ENCODE measurements around the gene ZNF831. TPM values are rescaled to one million over a fixed set of nuclear protein-coding genes. Genes with fewer than 3 reads are reported as not detected.

ZNF831 gene
- total RNA-seq, 1 experiment from 2014 or later: not detected

DNA sequence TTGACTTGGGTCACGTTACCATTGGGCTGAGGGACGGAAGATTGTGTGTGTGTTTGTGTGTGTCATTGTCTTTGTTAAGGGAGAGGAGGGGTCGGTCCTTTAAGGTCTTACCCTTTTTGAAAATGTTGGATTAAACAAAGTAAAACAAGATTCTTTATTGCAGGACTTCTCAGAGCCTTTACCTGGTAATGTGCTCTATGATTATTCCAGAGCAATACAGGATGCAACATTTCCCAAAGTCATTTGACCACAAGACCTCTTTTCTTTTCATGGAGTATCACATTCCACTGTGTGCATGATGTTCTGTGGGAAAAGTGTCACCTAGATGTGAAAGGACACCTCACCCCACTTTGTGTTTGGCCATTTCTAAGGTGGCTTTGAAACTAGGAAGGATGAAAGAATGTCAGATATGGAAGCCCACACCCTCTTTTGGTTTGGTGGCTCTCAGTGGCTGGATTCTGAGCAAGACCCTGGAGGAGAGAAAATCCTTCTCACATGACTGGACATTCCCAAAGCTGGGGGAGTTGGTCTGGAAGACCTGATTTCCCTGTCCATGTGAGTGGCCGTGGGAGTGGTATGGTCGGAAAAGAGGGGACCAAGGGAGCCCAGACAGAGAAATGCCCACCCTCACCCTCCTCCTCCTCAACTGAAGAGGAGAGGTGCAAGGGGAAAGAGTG, 18.2 kb upstream of the ZNF831 start:
- TF ChIP-seq, protein P1, sequence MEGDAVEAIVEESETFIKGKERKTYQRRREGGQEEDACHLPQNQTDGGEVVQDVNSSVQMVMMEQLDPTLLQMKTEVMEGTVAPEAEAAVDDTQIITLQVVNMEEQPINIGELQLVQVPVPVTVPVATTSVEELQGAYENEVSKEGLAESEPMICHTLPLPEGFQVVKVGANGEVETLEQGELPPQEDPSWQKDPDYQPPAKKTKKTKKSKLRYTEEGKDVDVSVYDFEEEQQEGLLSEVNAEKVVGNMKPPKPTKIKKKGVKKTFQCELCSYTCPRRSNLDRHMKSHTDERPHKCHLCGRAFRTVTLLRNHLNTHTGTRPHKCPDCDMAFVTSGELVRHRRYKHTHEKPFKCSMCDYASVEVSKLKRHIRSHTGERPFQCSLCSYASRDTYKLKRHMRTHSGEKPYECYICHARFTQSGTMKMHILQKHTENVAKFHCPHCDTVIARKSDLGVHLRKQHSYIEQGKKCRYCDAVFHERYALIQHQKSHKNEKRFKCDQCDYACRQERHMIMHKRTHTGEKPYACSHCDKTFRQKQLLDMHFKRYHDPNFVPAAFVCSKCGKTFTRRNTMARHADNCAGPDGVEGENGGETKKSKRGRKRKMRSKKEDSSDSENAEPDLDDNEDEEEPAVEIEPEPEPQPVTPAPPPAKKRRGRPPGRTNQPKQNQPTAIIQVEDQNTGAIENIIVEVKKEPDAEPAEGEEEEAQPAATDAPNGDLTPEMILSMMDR (IDR thresholded peaks at IDR 0.05; ENCODE audit: insufficient read depth in 1 of 2, low read depth in 1 of 2, low read length in 1 of 2, severe bottlenecking in 1 of 2, unreplicated experiment in 1 of 2): no peak
- ChIA-PET CTCF (no interaction called here), POLR2A (no interaction called here)
- DNase-seq: no peak
- intact Hi-C loops (cut with micrococcal nuclease; ENCODE audit: unreplicated experiment): no loop called here
- BruUV-seq (replicated peaks): no TSS peak
- Histone ChIP-seq H3K27me3 (replicated peaks; ENCODE audit: control insufficient read depth, insufficient read depth, low read length) (no peaks in the 10 kb centered on the region; the same call in 1 of the 2 replicates), H3K36me3 (ENCODE audit: control insufficient read depth, insufficient read depth, low read length) (no peaks in the 10 kb centered on the region), H3K4me1 (peaks cover 9% of the 10 kb centered on the region), H3K9me3 (peaks cover 3% of the 10 kb centered on the region; the same call in 1 of the 2 replicates), H3K4me3 (ENCODE audit: low read depth, low read length) (no peak overlapping the region)
- Mint-ChIP-seq H3K9me3 (ENCODE audit: unreplicated experiment) (no peaks in the 10 kb centered on the region), H3K4me1 (ENCODE audit: low read depth, unreplicated experiment) (no peaks in the 10 kb centered on the region), H3K36me3 (ENCODE audit: insufficient read depth, unreplicated experiment) (no peaks in the 10 kb centered on the region), H3K27me3 (ENCODE audit: insufficient read depth, unreplicated experiment) (peaks cover 16% of the 10 kb centered on the region), H3K27ac (ENCODE audit: unreplicated experiment) (no peak overlapping the region), H3K4me3 (ENCODE audit: unreplicated experiment) (no peak overlapping the region)

DNA sequence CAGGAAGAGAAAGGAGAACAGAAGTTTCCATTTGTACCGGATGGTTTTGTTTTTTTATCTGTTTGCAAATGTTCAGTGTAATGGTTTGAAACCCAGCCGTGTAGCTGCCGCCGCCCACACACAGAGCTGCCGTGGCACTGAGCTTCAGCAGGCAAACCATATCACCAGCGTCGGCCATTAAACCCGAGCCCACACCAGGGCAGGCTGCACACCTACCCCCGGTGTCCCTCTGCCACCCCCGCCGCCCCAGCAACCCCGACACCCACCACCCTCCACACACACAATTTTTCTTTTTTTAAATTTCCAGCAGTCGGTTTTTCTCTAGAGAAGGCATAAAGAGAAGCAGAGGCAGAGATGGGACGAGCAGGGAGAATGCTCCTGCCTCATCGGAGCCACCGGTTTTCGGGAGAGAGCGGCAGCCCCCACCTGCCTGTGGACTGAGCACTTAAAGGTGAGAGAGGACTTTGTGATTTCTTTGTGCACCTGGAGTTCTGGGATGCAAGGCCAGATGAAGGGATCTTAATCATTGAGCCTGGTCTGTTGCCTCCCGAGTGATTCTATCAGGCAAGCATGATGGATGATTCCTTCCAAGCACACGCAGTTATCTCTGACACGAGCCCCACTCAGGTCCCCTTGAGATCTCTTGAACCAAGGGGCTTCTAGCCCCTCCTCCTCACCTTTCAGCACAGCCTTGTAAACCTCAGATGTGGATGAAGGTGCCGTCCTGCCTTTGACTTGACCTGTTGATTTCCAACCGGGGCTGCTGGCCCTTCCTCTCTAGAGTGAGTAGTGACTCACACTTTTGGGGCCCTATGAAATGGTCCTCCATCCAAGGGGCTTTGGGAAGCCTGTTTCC, 17.5 kb upstream of the ZNF831 start:
- CTCF ChIA-PET: interaction anchor here (0.6 kb wide), 1 partner anchor 58 kb away, joined by 4 read pairs; no protein-coding TSS in a partner anchor
- H3K36me3 Mint-ChIP-seq (ENCODE audit: insufficient read depth, unreplicated experiment): no peaks in the 10 kb centered on the region
- no peak overlapping the region for H3K4me3 Mint-ChIP-seq (ENCODE audit: unreplicated experiment)
- intact Hi-C loops (cut with micrococcal nuclease; ENCODE audit: unreplicated experiment): no loop called here
- peaks cover 16% of the 10 kb centered on the region for H3K27me3 Mint-ChIP-seq (ENCODE audit: insufficient read depth, unreplicated experiment)
- H3K9me3 ChIP-seq: peaks cover 3% of the 10 kb centered on the region; the same call in 1 of the 2 replicates
- no peaks in the 10 kb centered on the region for H3K4me1 Mint-ChIP-seq (ENCODE audit: low read depth, unreplicated experiment)
- peaks cover 9% of the 10 kb centered on the region for H3K4me1 ChIP-seq
- no peaks in the 10 kb centered on the region for H3K9me3 Mint-ChIP-seq (ENCODE audit: unreplicated experiment)
- H3K27me3 ChIP-seq (replicated peaks; ENCODE audit: control insufficient read depth, insufficient read depth, low read length): no peaks in the 10 kb centered on the region; the same call in 1 of the 2 replicates
- H3K36me3 ChIP-seq (ENCODE audit: control insufficient read depth, insufficient read depth, low read length): no peaks in the 10 kb centered on the region
- BruUV-seq (replicated peaks): no TSS peak
- H3K27ac Mint-ChIP-seq (ENCODE audit: unreplicated experiment): no peak overlapping the region
- POLR2A ChIA-PET: no interaction called here
- no peak overlapping the region for H3K4me3 ChIP-seq (ENCODE audit: low read depth, low read length)
- no peak for DNase-seq
- TF ChIP-seq, protein P1 (IDR thresholded peaks at IDR 0.05; ENCODE audit: insufficient read depth in 1 of 2, low read depth in 1 of 2, low read length in 1 of 2, severe bottlenecking in 1 of 2, unreplicated experiment in 1 of 2): no peak

DNA sequence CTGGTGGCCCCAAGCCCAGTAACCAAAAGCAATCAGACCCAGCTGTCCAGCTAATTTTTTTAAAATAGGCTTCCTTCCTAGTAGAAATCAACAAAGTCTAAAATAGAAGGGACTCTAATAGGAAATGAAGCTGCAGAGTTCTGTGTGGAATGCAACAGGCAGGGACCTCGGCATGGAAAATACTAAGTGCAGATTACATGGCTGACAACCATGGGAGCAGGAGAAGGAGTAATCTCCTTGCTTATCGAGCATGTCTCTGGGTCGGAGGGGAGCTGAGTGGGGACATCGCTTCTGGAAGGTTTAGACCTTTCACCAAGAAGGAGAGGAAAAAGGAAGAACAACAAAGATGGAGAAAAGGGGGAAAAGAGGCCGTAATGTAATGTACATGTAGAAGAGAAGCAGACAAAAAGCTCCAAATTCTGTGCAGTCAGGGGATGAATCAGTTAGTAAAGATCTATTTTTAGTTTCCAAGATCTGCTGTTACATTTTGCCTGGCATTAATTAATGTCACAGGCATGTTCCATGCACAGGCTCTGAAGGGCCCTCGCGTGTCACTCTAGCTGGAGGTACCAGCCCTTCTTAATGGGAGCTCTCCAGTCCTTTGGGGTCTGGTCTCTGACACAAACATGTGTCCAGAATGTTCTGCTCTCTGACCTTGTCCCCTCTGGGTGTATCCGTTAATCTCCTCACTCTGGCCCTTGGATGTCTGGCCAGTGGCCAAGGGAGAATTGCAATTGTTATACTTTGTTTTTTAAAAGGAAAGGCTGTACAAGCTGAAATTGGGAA, 16.6 kb upstream of the ZNF831 start:
- TF ChIP-seq, protein P1 (IDR thresholded peaks at IDR 0.05; ENCODE audit: insufficient read depth in 1 of 2, low read depth in 1 of 2, low read length in 1 of 2, severe bottlenecking in 1 of 2, unreplicated experiment in 1 of 2): no peak
- H3K36me3 Mint-ChIP-seq (ENCODE audit: insufficient read depth, unreplicated experiment): no peaks in the 10 kb centered on the region
- H3K9me3 ChIP-seq: peaks cover 3% of the 10 kb centered on the region; the same call in 1 of the 2 replicates
- H3K27me3 ChIP-seq (replicated peaks; ENCODE audit: control insufficient read depth, insufficient read depth, low read length): no peaks in the 10 kb centered on the region; the same call in 1 of the 2 replicates
- H3K4me3 ChIP-seq (ENCODE audit: low read depth, low read length): no peak overlapping the region
- ChIA-PET CTCF (interaction anchor here (0.6 kb wide), 1 partner anchor 59 kb away, joined by 4 read pairs; no protein-coding TSS in a partner anchor), POLR2A (no interaction called here)
- no peak overlapping the region for H3K27ac Mint-ChIP-seq (ENCODE audit: unreplicated experiment)
- peaks cover 19% of the 10 kb centered on the region for H3K27me3 Mint-ChIP-seq (ENCODE audit: insufficient read depth, unreplicated experiment)
- H3K4me1 ChIP-seq: peaks cover 9% of the 10 kb centered on the region
- no TSS peak for BruUV-seq (replicated peaks)
- H3K4me3 Mint-ChIP-seq (ENCODE audit: unreplicated experiment): no peak overlapping the region
- H3K4me1 Mint-ChIP-seq (ENCODE audit: low read depth, unreplicated experiment): no peaks in the 10 kb centered on the region
- H3K9me3 Mint-ChIP-seq (ENCODE audit: unreplicated experiment): no peaks in the 10 kb centered on the region
- DNase-seq: no peak
- no peaks in the 10 kb centered on the region for H3K36me3 ChIP-seq (ENCODE audit: control insufficient read depth, insufficient read depth, low read length)
- intact Hi-C loops (cut with micrococcal nuclease; ENCODE audit: unreplicated experiment): no loop called here

Data from Caco-2 (cell line).